NCI-H2227 (cell line): ENCODE data around the gene PCDHB10.
"Not testable (repeated sequence)": the region's sequence is repeated elsewhere in the genome, so short reads cannot be mapped to it uniquely, and the experiment has no call there.

ENCODE experiments used
- DNase-seq: peaks from one replicate; lab custom pipeline; 2025; ENCODE audit not compliant: unreplicated experiment; lab: John Stamatoyannopoulos, UW

Gene PCDHB10

GRCh38 chr5:141192110-141192725 lies at the start of gene PCDHB10:
TSS of gene PCDHB10 (plus strand) at chr5:141192353. CDS start at chr5:141192553, 200 bp downstream.
- DNase-seq: peak; percentile 63

GRCh38 chr5:141149812-141150211 lies 42.3 kb upstream of the PCDHB10 start, which contains the start of gene PCDHB6:
TSS of gene PCDHB6 (plus strand) at chr5:141150057. CDS start at chr5:141150258, 201 bp downstream.
- peak; percentile 74 for DNase-seq

GRCh38 chr5:141150224-141150992 lies 41.7 kb upstream of the PCDHB10 start:
- DNase-seq: peak; percentile 24

GRCh38 chr5:141150993-141151325 lies 41.2 kb upstream of the PCDHB10 start:
- DNase-seq: peak; percentile 24

- not testable (repeated sequence) for DNase-seq
Observed at GRCh38 chr5:141151632-141152031, 40.5 kb upstream of the PCDHB10 start.

- not testable (repeated sequence) for DNase-seq
Observed at GRCh38 chr5:141152096-141152495, 40.1 kb upstream of the PCDHB10 start.

GRCh38 chr5:141155540-141156374 lies 36.4 kb upstream of the PCDHB10 start:
- peak; percentile 50 for DNase-seq

GRCh38 chr5:141157356-141157755 lies 34.8 kb upstream of the PCDHB10 start:
- not testable (repeated sequence) for DNase-seq

GRCh38 chr5:141157901-141158300 lies 34.3 kb upstream of the PCDHB10 start:
- DNase-seq: not testable (repeated sequence)

GRCh38 chr5:141172381-141173204 lies 19.6 kb upstream of the PCDHB10 start, which contains the start of gene PCDHB7:
TSS of gene PCDHB7 (plus strand) at chr5:141172644. CDS start at chr5:141172836, 192 bp downstream.
- DNase-seq: peak; percentile 49

GRCh38 chr5:141174291-141175104 lies 17.7 kb upstream of the PCDHB10 start:
- not testable (repeated sequence) for DNase-seq

GRCh38 chr5:141175933-141176332 lies 16.2 kb upstream of the PCDHB10 start:
- DNase-seq: no peak

GRCh38 chr5:141177577-141178191 lies 14.5 kb upstream of the PCDHB10 start, which contains the start of gene PCDHB8:
TSS of gene PCDHB8 (plus strand) at chr5:141177790. CDS start at chr5:141178035, 245 bp downstream.
- not testable (repeated sequence) for DNase-seq

- DNase-seq: not testable (repeated sequence)
Observed at GRCh38 chr5:141179371-141179770, 12.8 kb upstream of the PCDHB10 start.

- DNase-seq: not testable (repeated sequence)
Observed at GRCh38 chr5:141179876-141180275, 12.3 kb upstream of the PCDHB10 start.

GRCh38 chr5:141180313-141180712 lies 11.8 kb upstream of the PCDHB10 start:
- no peak for DNase-seq

- DNase-seq: peak; percentile 9
Observed at GRCh38 chr5:141182248-141182647, 9.9 kb upstream of the PCDHB10 start, which contains the start of gene PCDHB16. TSS of gene PCDHB16 (plus strand) at chr5:141182387. CDS start at chr5:141182560, 173 bp downstream.

- not testable (repeated sequence) for DNase-seq
Observed at GRCh38 chr5:141184117-141184855, 7.9 kb upstream of the PCDHB10 start.
